ENCODE data around the gene NPPA. TPM values are rescaled to one million over a fixed set of nuclear protein-coding genes. Genes with fewer than 3 reads are reported as not detected.

The NPPA gene
- total and polyA plus RNA-seq, 9 of the 15 experiments (the other 6 are each of a cell fraction or from before 2014, with no cell fraction given): not detected

DNA sequence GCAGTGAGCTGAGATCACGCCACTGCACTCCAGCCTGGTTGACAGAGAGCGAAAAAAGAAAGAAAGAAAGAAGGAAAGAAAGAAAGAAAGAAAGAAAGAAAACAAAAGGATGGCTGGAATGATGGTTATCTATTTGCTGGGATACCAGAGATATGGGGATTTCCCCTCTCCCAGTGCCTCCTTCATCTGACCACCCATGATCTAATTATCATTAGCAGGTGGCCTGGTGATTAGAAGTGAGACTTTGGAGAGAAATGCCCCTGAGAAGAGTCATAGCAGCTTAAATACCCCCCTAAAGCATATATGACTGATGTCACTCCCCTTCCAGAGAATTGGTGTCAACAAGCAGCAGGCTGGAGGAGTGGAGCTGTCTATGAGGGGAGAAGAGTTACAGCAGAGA, 12.5 kb upstream of the NPPA start (continued):
- TF ChIP-seq, protein P1, sequence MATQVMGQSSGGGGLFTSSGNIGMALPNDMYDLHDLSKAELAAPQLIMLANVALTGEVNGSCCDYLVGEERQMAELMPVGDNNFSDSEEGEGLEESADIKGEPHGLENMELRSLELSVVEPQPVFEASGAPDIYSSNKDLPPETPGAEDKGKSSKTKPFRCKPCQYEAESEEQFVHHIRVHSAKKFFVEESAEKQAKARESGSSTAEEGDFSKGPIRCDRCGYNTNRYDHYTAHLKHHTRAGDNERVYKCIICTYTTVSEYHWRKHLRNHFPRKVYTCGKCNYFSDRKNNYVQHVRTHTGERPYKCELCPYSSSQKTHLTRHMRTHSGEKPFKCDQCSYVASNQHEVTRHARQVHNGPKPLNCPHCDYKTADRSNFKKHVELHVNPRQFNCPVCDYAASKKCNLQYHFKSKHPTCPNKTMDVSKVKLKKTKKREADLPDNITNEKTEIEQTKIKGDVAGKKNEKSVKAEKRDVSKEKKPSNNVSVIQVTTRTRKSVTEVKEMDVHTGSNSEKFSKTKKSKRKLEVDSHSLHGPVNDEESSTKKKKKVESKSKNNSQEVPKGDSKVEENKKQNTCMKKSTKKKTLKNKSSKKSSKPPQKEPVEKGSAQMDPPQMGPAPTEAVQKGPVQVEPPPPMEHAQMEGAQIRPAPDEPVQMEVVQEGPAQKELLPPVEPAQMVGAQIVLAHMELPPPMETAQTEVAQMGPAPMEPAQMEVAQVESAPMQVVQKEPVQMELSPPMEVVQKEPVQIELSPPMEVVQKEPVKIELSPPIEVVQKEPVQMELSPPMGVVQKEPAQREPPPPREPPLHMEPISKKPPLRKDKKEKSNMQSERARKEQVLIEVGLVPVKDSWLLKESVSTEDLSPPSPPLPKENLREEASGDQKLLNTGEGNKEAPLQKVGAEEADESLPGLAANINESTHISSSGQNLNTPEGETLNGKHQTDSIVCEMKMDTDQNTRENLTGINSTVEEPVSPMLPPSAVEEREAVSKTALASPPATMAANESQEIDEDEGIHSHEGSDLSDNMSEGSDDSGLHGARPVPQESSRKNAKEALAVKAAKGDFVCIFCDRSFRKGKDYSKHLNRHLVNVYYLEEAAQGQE (IDR thresholded peaks at IDR 0.05; ENCODE audit: borderline replicate concordance): no peak
- TF ChIP-seq, protein P1 (CRISPR knock-in tag; IDR thresholded peaks at IDR 0.05; ENCODE audit: low read depth): no peak
- TF ChIP-seq NEUROD1 (IDR thresholded peaks at IDR 0.05; ENCODE audit: borderline replicate concordance, low read depth, low read length, partially characterized antibody): no peak
- TF ChIP-seq, protein P2, sequence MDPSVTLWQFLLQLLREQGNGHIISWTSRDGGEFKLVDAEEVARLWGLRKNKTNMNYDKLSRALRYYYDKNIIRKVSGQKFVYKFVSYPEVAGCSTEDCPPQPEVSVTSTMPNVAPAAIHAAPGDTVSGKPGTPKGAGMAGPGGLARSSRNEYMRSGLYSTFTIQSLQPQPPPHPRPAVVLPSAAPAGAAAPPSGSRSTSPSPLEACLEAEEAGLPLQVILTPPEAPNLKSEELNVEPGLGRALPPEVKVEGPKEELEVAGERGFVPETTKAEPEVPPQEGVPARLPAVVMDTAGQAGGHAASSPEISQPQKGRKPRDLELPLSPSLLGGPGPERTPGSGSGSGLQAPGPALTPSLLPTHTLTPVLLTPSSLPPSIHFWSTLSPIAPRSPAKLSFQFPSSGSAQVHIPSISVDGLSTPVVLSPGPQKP (CRISPR knock-in tag; IDR thresholded peaks at IDR 0.05): no peak
- TF ChIP-seq IRF2 (CRISPR knock-in tag; IDR thresholded peaks at IDR 0.05): no peak
- TF ChIP-seq, protein P3, sequence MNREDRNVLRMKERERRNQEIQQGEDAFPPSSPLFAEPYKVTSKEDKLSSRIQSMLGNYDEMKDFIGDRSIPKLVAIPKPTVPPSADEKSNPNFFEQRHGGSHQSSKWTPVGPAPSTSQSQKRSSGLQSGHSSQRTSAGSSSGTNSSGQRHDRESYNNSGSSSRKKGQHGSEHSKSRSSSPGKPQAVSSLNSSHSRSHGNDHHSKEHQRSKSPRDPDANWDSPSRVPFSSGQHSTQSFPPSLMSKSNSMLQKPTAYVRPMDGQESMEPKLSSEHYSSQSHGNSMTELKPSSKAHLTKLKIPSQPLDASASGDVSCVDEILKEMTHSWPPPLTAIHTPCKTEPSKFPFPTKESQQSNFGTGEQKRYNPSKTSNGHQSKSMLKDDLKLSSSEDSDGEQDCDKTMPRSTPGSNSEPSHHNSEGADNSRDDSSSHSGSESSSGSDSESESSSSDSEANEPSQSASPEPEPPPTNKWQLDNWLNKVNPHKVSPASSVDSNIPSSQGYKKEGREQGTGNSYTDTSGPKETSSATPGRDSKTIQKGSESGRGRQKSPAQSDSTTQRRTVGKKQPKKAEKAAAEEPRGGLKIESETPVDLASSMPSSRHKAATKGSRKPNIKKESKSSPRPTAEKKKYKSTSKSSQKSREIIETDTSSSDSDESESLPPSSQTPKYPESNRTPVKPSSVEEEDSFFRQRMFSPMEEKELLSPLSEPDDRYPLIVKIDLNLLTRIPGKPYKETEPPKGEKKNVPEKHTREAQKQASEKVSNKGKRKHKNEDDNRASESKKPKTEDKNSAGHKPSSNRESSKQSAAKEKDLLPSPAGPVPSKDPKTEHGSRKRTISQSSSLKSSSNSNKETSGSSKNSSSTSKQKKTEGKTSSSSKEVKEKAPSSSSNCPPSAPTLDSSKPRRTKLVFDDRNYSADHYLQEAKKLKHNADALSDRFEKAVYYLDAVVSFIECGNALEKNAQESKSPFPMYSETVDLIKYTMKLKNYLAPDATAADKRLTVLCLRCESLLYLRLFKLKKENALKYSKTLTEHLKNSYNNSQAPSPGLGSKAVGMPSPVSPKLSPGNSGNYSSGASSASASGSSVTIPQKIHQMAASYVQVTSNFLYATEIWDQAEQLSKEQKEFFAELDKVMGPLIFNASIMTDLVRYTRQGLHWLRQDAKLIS (CRISPR knock-in tag; IDR thresholded peaks at IDR 0.05): no peak
- TF ChIP-seq, protein P4, sequence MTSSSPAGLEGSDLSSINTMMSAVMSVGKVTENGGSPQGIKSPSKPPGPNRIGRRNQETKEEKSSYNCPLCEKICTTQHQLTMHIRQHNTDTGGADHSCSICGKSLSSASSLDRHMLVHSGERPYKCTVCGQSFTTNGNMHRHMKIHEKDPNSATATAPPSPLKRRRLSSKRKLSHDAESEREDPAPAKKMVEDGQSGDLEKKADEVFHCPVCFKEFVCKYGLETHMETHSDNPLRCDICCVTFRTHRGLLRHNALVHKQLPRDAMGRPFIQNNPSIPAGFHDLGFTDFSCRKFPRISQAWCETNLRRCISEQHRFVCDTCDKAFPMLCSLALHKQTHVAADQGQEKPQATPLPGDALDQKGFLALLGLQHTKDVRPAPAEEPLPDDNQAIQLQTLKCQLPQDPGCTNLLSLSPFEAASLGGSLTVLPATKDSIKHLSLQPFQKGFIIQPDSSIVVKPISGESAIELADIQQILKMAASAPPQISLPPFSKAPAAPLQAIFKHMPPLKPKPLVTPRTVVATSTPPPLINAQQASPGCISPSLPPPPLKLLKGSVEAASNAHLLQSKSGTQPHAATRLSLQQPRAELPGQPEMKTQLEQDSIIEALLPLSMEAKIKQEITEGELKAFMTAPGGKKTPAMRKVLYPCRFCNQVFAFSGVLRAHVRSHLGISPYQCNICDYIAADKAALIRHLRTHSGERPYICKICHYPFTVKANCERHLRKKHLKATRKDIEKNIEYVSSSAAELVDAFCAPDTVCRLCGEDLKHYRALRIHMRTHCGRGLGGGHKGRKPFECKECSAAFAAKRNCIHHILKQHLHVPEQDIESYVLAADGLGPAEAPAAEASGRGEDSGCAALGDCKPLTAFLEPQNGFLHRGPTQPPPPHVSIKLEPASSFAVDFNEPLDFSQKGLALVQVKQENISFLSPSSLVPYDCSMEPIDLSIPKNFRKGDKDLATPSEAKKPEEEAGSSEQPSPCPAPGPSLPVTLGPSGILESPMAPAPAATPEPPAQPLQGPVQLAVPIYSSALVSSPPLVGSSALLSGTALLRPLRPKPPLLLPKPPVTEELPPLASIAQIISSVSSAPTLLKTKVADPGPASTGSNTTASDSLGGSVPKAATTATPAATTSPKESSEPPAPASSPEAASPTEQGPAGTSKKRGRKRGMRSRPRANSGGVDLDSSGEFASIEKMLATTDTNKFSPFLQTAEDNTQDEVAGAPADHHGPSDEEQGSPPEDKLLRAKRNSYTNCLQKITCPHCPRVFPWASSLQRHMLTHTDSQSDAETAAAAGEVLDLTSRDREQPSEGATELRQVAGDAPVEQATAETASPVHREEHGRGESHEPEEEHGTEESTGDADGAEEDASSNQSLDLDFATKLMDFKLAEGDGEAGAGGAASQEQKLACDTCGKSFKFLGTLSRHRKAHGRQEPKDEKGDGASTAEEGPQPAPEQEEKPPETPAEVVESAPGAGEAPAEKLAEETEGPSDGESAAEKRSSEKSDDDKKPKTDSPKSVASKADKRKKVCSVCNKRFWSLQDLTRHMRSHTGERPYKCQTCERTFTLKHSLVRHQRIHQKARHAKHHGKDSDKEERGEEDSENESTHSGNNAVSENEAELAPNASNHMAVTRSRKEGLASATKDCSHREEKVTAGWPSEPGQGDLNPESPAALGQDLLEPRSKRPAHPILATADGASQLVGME (CRISPR knock-in tag; IDR thresholded peaks at IDR 0.05): no peak
- no peak for TF ChIP-seq POLR2H (tag; IDR thresholded peaks at IDR 0.05; ENCODE audit: low read depth)

Data from K562 (cell line).